Measurements from ENCODE around the gene GRIK3. TPM values are rescaled to one million over a fixed set of nuclear protein-coding genes. Genes with fewer than 3 reads are reported as not detected.

GRIK3 gene
- total RNA-seq, 1 experiment from 2014 or later: 5.5 TPM

DNA sequence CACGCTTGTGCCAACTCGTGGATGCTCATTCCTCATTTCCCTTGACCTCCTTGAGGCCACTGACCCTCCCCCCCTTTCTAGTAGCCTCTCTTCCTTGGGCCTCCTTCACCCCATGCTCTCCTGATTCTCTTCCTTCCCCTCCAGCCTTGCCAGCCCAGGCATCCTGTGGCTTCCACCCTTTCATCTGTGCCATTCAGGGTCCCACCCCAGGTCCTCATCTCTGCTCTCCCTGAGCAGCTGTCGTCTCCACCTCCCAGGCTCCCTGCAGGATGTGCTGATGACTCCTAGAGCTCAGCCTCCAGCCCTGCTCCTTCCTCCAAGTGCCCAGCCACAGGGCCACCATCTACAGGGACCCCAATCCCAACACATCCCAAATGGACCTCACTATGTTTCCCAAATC, 197.4 kb downstream of the GRIK3 start (continued):
- TF ChIP-seq, protein P1, sequence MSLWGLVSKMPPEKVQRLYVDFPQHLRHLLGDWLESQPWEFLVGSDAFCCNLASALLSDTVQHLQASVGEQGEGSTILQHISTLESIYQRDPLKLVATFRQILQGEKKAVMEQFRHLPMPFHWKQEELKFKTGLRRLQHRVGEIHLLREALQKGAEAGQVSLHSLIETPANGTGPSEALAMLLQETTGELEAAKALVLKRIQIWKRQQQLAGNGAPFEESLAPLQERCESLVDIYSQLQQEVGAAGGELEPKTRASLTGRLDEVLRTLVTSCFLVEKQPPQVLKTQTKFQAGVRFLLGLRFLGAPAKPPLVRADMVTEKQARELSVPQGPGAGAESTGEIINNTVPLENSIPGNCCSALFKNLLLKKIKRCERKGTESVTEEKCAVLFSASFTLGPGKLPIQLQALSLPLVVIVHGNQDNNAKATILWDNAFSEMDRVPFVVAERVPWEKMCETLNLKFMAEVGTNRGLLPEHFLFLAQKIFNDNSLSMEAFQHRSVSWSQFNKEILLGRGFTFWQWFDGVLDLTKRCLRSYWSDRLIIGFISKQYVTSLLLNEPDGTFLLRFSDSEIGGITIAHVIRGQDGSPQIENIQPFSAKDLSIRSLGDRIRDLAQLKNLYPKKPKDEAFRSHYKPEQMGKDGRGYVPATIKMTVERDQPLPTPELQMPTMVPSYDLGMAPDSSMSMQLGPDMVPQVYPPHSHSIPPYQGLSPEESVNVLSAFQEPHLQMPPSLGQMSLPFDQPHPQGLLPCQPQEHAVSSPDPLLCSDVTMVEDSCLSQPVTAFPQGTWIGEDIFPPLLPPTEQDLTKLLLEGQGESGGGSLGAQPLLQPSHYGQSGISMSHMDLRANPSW (CRISPR knock-in tag; conservative IDR thresholded peaks at IDR 0.05; ENCODE audit: low read depth): no peak
- TF ChIP-seq SMAD4 (CRISPR knock-in tag; IDR thresholded peaks at IDR 0.05): no peak
- no peak for TF ChIP-seq ELF4 (CRISPR knock-in tag; IDR thresholded peaks at IDR 0.05; ENCODE audit: low read depth)
- no peak for TF ChIP-seq ZNF396 (CRISPR knock-in tag; IDR thresholded peaks at IDR 0.05; ENCODE audit: borderline replicate concordance)

DNA sequence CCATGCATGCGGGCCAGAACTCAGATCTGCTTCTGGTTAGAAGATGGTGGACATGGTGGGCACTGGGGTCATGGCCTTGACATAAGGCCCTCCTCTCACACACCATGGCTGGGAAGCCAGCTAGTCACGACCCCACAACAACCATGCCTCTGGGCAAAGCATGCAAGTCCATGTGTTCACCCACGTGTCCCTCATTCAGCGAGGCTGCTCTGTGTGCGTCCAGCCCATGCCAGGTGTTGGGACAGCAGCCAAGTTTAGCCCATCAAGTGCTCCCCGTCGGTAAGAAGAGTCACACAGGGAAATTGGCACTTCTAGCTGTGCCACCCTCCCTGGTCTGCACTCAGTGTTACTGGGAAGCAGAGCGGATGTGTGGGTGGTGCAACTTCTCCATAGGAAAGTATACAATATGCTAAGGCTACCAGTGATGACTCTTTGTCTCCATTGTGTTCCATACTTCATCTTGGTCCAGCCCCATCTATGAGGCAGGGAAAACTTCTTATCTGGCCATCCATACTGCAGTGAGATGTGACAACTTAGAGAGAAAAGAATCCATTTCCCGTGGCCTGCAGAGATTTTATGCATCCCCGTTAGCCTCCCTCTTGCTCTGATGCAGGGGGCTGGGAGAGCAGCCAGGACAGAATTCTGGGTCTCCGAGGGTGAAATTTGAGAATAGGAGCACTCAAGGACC, 198.0 kb downstream of the GRIK3 start:
- H3K36me3 Mint-ChIP-seq: no peaks in the 10 kb centered on the region
- TF ChIP-seq NR2C2 (CRISPR knock-in tag; IDR thresholded peaks at IDR 0.05): no peak
- TF ChIP-seq, protein P2, sequence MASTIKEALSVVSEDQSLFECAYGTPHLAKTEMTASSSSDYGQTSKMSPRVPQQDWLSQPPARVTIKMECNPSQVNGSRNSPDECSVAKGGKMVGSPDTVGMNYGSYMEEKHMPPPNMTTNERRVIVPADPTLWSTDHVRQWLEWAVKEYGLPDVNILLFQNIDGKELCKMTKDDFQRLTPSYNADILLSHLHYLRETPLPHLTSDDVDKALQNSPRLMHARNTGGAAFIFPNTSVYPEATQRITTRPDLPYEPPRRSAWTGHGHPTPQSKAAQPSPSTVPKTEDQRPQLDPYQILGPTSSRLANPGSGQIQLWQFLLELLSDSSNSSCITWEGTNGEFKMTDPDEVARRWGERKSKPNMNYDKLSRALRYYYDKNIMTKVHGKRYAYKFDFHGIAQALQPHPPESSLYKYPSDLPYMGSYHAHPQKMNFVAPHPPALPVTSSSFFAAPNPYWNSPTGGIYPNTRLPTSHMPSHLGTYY (CRISPR knock-in tag; IDR thresholded peaks at IDR 0.05): no peak
- H3K4me1 Mint-ChIP-seq: peaks cover 15% of the 10 kb centered on the region
- H3K27me3 Mint-ChIP-seq (ENCODE audit: low read depth): peaks cover 3% of the 10 kb centered on the region; the same call in 1 of the 2 replicates
- ChIA-PET POLR2A (interaction anchor here (1.0 kb wide), 1 partner anchor 12 kb away, joined by 3 read pairs; no protein-coding TSS in a partner anchor), CTCF (interaction anchor here (0.8 to 0.9 kb wide), 2 partner anchors 12 to 28 kb away, joined by 3 to 5 read pairs; no protein-coding TSS in a partner anchor)
- no peaks in the 10 kb centered on the region for H3K9me3 Mint-ChIP-seq
- no peak overlapping the region for H3K27ac Mint-ChIP-seq
- DNase-seq (ENCODE audit: low spot score) (no peak), ATAC-seq (no peak)
- no peak overlapping the region for H3K4me3 Mint-ChIP-seq

DNA sequence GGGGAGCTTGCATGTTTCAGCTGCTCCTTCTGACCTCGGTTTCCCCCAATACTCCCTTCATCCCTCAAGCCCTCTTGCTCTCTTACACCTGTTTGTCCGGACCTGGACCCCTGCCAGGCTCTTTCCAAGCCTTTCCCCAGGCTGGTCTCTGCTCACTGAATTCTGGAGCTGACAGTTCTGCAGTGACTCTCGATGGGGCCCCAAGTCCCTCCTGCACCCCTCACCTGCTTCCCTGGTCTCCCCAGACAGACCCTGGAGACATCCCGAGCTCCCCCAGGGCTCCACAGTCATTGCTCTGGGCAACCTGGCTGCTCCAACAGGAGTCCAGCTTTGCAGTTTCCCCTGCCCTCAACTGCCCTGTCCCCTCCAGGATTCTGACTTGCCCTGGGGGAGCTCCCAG, 198.6 kb downstream of the GRIK3 start:
- Mint-ChIP-seq H3K9me3 (no peaks in the 10 kb centered on the region), H3K4me3 (no peak overlapping the region), H3K36me3 (no peaks in the 10 kb centered on the region), H3K27me3 (ENCODE audit: low read depth) (peaks cover 3% of the 10 kb centered on the region; the same call in 1 of the 2 replicates), H3K4me1 (peaks cover 15% of the 10 kb centered on the region), H3K27ac (no peak overlapping the region)
- POLR2A ChIA-PET: interaction anchor here (1.0 kb wide), 1 partner anchor 12 kb away, joined by 3 read pairs; no protein-coding TSS in a partner anchor
- CTCF ChIA-PET: interaction anchor here (0.8 to 0.9 kb wide), 2 partner anchors 12 to 28 kb away, joined by 3 to 5 read pairs; no protein-coding TSS in a partner anchor
- no peak for DNase-seq (ENCODE audit: low spot score)
- TF ChIP-seq, protein P3, sequence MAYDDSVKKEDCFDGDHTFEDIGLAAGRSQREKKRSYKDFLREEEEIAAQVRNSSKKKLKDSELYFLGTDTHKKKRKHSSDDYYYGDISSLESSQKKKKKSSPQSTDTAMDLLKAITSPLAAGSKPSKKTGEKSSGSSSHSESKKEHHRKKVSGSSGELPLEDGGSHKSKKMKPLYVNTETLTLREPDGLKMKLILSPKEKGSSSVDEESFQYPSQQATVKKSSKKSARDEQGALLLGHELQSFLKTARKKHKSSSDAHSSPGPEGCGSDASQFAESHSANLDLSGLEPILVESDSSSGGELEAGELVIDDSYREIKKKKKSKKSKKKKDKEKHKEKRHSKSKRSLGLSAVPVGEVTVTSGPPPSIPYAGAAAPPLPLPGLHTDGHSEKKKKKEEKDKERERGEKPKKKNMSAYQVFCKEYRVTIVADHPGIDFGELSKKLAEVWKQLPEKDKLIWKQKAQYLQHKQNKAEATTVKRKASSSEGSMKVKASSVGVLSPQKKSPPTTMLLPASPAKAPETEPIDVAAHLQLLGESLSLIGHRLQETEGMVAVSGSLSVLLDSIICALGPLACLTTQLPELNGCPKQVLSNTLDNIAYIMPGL (CRISPR knock-in tag; IDR thresholded peaks at IDR 0.05): no peak
- TF ChIP-seq, protein P2 (CRISPR knock-in tag; IDR thresholded peaks at IDR 0.05): no peak
- TF ChIP-seq SMAD4 (CRISPR knock-in tag; IDR thresholded peaks at IDR 0.05): no peak
- no peak for TF ChIP-seq NFE2L1 (CRISPR knock-in tag; IDR thresholded peaks at IDR 0.05)
- no peak for TF ChIP-seq SOX15 (CRISPR knock-in tag; IDR thresholded peaks at IDR 0.05)
- TF ChIP-seq, protein P4, sequence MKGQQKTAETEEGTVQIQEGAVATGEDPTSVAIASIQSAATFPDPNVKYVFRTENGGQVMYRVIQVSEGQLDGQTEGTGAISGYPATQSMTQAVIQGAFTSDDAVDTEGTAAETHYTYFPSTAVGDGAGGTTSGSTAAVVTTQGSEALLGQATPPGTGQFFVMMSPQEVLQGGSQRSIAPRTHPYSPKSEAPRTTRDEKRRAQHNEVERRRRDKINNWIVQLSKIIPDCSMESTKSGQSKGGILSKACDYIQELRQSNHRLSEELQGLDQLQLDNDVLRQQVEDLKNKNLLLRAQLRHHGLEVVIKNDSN (CRISPR knock-in tag; IDR thresholded peaks at IDR 0.05): no peak
- no peak for TF ChIP-seq TCF7 (CRISPR knock-in tag; IDR thresholded peaks at IDR 0.05; ENCODE audit: low read depth)
- TF ChIP-seq, protein P5, sequence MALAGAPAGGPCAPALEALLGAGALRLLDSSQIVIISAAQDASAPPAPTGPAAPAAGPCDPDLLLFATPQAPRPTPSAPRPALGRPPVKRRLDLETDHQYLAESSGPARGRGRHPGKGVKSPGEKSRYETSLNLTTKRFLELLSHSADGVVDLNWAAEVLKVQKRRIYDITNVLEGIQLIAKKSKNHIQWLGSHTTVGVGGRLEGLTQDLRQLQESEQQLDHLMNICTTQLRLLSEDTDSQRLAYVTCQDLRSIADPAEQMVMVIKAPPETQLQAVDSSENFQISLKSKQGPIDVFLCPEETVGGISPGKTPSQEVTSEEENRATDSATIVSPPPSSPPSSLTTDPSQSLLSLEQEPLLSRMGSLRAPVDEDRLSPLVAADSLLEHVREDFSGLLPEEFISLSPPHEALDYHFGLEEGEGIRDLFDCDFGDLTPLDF (CRISPR knock-in tag; IDR thresholded peaks at IDR 0.05): no peak
- ATAC-seq: no peak

Data from WTC11 (cell line).